LoVo (cell line): Measurements from ENCODE around the gene C9orf152.
"Not testable (repeated sequence)": the region's sequence is repeated elsewhere in the genome, so short reads cannot be mapped to it uniquely, and the experiment has no call there.

ENCODE experiments used
- DNase-seq: peaks from one replicate; pipeline ENCODE4 v3.0.0-alpha.2; 2016; ENCODE audit warnings: low spot score

The C9orf152 gene, protein sequence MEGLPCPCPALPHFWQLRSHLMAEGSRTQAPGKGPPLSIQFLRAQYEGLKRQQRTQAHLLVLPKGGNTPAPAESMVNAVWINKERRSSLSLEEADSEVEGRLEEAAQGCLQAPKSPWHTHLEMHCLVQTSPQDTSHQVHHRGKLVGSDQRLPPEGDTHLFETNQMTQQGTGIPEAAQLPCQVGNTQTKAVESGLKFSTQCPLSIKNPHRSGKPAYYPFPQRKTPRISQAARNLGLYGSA

DNA sequence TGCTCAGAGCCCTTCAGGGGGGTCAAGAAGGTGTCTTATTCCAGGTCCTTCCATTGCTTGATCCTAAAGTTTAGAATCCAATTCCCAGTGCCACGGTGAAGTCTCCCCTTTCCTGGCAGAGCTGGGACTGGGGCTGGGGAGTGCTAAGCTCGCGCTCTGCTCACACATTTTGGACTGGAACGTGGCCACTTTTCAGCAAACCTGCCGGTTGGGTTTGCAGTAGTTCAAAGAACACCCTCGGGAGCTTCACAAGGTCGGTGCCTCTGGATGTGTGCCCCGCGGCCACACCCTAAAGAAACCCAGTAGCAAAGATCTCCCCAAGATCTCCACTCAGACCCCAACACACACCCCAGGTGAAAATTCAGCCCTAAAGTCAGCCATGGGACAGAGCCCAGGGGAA lies at the start of gene C9orf152:
Gene C9orf152, minus strand, starts transcription at position 129 of the 400 bp plus-strand sequence. CDS start 580 bp downstream, outside the sequence.
- peak; percentile 18 for DNase-seq

DNA sequence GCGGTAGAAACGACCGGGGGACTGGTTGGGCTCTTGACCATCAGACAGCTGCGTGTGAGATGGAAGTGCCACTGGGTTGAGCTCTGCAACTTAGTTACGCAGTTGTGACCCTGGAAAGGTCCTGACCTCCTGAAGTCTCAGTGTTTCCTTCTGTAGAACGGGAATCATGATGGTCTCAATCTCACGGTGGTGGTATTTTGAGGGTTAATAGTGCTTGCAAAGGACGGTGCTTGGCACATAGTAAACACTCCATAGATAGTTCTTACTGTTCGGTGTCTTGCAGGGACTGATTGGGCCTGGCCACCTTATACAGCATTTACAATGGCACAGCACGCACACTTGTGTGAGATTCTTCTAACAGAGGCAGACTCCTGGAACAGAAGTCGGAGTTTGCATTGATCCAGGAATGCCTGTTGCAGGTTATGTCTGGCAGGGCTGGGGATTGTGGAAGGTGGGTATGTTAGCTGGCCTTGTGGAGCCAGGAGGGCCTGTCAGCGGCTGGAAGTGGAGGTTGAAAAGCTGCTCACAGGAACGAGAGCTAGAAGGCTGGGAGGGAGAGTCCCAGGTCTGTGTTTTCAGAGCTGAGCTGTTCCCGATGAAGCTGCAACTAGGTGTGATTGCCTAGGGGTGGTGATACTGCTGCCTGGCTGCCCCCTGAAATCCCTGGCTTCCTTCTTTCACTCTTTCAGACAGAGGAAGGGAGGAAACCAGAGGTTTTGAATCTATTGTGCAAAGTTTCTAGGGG lies 49.3 kb upstream of the C9orf152 start:
- no peak for DNase-seq

DNA sequence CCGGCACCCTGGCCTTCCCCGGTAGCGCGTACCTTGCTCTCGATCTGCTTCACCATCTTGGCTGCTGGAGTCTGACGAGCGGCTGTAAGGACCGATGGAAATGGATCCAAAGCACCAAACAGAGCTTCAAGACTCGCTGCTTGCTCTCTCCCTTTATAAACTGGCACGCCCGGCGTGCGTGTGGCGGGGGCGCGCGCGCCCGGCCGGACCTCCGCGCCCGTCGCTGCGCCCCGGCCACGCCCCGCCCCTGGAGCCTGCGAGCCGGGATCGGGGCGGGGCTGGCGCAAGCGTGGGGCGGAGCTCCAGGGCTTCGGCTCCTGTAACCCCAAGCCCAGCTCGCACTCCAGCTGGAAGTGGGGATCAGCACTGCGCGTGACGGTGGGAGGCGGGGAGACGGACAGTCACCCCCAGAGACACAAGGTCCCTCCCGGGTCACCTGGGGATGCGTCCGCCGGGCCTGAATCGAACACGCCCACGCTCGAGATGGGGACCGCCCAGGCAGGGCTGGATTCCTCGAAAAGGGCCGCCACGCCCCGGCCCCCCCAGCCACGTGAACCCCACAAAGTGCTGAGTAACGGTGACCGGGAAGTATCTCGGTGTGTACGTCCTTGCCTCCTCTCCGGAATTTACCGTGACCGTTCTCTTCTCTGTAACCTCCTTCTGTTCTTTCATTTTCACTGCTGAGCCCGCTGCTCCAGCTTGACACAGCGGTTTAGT lies 48.6 kb upstream of the C9orf152 start, which contains the start of gene TXN:
Gene TXN, minus strand, starts transcription at position 128 of the 717 bp plus-strand sequence. Its CDS starts 72 bp downstream, at position 56.
- DNase-seq = peak; percentile 89

DNA sequence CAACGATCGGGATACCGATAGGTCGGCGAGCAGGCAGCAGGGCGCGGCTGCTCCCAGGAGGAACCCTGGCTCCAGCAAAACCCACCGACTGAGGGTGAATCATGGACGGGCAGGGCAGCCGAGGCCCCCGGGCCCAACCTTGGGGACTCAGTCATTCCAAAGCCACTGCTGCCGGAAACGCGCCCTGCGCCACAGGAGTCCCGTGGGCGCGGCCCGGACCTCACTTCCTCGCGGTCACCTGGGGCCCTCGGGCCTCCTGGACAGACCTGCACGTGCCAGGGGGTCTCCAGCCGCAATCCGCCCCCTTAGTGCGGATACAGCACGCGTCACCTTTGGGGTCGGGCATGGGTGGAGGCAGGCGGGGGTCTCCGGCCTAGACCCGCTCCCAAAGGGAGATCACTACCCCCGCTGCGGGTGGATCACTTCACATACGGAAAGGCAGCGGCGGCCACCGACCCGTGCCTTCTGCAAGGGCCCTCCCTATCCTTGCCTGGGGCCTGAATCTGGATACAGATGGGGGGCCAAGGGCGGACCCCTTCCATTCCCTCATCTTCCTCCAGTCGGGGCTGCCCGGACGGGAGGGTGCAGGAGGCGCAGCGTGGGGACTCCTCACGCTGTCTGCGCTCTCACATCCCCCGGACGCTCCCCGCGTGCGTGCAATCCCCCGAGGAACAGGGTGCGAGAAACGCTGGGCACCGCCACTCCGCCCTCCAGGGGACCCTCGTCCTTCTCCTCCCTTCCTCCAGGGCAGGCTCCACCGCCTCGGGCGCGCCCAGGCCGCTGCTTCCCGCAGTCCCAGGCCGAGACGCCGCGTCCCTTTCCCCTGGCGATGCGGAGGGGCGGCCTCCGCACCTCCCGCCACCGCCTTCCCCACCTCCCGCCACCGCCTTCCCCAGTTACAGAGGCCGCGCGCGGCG lies 47.8 kb upstream of the C9orf152 start:
- DNase-seq = peak; percentile 77

DNA sequence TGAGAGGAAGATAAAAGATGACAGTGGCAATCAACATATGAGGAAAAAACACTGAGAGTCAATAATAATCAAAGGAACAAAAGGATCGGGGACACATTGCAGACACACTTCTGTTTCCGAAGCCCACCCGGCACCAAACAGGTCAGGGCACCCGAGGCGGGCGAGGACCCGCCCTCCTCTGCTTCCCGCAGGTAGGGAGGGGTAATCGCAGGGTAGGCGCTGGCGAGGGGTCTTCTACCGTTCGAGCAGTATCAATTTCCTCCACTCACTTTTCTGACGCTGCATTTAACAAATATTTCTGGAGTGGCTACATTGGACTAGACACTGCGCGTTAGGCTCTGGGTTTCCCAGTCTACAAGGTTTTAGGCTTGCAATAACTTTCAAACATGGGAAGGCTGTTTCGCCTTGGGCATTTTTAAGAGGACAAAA lies 47.1 kb upstream of the C9orf152 start:
- no peak for DNase-seq

DNA sequence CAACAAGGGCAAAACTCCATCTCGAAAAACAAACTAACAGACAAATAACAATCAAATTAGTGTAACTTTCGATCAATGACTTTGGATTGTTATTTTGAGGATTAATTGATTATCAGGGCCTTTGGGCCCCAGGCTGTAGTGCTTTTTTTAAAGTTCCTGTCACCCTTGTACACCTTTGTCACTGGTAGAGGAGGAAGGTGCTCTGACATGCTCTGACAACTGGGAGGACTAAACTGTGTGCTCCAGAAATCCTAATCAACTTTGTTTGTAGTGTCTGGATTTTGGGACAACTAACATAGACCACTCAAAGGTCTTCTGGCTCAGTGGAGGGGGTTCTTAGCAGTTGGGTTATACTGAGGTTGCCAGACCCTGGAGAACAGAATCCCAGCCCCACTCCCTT lies 46.5 kb upstream of the C9orf152 start:
- DNase-seq = no peak

DNA sequence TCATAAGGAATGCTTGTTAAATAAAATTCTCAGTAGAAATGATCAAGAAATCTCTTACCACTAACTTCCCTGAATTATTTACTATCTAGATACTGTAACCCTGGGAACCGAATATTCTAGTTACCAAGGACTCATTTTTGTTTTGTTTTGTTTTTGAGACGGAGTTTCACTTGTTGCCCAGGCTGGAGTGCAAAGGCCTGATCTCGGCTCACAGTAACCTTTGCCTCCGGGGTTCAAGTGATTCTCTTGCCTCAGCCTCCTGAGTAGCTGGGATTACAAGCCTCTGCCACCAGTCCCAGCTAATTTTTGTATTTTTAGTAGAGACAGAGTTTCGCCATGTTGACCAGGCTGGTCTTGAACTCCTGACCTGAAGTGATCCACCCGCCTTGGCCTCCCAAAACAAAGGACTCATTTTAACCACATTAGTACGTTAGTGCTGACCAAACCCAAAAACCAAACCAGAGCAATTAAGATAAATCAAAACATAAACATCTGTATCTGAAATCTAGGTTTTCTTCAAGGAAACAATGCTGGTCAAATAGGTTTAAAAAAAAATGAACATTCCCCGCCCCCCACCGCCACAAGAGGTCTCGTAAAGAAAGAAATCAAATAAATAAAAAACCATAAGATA lies 44.7 kb upstream of the C9orf152 start:
- DNase-seq = no peak

DNA sequence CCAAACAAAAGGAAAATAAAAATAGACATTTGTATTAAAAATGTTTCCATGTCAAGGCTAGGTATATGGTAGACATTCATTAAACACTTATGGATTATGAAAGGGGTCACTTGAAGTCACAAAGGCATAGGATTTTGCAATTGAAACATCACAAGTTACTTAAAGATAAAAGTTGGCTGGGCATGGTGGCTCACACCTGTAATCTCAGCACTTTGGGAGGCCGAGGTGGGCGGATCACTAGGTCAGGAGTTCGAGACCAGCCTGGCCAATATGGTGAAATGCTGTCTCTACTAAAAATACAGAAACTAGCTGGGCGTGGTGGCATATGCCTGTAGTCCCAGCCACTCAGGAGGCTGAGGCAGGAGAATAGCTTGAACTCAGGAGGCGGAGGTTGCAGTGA lies 43.8 kb upstream of the C9orf152 start:
- DNase-seq = not testable (repeated sequence)

DNA sequence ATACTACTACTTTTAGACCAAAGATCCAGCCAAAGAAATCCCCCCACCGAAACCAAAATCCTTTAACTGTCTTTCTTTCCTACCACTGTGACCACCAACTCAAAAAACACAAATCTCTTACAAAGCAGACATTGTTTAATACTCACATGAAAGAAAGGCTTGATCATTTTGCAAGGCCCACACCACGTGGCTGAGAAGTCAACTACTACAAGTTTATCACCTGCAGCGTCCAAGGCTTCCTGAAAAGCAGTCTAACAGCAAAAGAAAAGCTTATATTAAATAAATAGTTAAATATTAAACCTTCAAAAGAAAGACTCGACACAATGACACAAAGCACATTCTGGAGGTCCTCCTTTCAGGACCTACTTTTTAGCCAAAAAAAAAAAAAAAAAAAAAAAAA lies 43.3 kb upstream of the C9orf152 start:
- no peak for DNase-seq

DNA sequence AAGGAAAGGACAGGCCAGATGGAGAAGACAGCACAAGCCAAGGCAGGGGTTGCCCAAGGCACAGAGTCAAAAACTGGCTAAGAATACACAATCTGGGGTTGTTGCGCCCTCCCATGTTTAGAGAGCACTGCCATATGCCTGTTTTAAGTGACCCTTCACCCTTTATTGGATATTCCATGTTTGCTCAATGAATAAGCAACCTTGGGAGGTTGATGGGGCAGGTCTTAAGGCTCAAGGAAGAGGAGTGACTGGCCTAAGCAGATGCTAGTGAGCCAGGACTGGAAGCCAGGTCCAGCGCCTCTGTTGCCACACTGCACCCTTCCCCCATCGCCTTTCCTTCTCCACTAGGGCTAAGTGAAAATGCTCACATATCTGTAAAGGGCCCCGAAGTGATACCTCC lies 41.6 kb upstream of the C9orf152 start:
- DNase-seq = no peak

DNA sequence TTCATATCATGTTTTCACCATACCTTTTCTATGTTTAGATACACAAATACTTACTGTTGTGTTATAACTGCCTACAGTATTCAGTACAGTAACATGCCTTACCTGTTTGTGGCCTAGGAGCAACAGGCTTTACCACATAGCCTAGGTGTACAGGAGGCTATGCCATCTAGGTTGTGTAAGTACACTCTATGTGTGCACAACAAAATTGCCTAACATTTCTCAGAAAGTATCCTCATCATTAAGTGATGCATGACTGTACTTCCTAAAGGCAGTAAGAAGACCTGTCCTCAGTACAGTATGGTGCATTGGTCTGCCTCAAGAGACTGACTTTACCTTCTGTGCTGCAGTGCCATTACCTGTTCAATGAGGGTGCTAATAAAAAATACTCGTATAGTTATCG lies 40.4 kb upstream of the C9orf152 start:
- no peak for DNase-seq

DNA sequence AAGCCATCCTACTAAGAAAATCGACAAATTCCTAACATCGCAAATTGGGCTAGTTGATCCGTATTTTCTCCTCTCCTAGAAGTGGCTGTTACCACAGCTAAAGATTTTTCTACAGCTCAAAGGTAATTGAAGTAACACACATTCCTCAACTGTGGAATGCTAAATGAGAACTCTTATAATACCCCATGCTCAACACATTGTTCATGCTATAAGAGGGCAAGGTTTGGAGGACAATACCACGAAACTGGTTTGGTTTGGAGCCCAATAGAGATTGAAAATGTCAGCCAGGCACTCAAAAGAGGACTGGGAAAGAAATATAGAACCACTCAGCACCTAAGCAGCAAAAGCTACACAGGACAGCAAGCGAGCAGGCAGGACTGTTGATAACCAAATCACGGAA lies 38.3 kb upstream of the C9orf152 start:
- DNase-seq = no peak

DNA sequence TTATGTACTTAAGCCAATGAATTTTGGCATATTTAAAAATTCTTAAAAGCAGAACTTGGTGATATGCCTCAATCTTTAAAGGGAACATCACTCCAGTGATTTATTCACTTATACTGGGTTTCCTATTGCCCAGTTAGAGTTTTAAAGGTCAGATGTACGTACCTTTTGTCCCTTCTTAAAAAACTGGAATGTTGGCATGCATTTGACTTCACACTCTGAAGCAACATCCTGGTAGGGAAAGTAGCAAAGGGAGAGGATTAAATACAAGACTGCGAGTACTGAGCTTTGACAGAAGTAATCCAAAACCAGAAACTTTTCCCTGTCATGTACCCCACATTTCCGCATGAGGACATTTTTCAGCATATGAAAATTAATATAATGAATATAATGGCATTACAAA lies 36.7 kb upstream of the C9orf152 start:
- no peak for DNase-seq

DNA sequence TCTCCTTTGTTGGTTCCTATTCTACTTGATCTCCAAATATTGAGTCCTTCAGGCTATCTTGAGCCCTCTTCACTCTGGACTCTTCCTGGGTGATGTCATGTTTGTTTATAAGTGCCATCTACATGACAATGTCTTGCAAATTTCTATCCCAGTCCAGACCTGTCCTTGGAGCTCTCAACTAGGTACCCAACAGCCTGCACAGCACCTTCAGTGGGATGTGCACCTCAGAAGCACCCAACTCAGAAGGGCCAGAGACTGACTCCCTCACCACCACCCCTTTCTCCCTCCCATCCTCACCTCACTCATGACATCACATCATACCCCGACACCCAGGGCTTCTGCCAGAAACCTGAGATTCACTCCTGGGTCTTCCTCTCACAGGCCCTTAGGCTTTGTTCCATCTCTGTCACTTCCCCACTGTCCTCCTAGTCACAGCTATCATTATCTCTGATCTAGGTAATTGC lies 33.9 kb upstream of the C9orf152 start:
- DNase-seq = no peak

DNA sequence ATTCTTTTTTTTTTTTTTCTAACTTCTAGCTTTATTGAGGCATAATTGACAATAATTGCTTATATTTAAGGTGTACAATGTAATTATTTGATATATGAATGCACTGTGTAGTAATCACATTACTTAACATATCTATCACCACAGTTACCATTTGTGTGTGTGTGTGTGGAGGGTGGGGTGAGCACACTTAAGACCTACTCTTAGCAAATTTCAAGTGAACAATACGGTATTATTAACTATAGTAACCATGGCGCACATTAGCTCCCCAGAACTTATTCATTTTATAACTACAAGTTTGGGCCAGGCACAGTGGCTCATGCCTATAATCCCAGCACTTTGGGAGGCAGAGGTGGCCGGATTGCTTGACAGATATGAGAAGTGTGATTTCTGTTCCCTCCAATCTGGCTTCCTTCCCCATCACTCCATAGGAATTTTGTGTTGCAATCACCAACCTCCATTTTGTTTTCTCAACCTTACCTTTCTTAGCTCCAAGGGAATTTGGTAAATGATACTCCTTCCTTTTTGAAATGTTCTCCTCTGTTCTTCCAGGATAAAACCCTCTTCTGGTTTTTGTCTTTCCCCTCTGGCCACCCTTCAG lies 33.4 kb upstream of the C9orf152 start:
- no peak for DNase-seq

DNA sequence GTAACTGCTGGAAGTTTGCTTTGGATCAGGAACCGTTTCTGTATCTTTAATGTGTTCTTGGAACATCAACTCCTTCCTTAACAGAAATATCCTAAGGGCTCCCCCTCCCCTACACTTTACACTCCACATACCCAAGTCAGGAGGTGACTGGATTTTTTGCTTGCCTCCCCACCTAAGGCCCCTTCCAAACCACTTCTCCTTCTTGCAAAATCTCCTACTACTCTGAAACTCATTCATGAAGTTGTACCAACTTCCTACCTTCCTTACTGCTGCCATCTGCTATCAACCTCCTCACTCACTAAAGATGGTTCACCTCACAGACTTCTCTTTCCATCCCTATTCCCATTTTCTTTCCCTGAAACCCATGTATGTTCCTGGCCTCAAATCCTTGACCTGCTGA lies 32.2 kb upstream of the C9orf152 start:
- DNase-seq = no peak

DNA sequence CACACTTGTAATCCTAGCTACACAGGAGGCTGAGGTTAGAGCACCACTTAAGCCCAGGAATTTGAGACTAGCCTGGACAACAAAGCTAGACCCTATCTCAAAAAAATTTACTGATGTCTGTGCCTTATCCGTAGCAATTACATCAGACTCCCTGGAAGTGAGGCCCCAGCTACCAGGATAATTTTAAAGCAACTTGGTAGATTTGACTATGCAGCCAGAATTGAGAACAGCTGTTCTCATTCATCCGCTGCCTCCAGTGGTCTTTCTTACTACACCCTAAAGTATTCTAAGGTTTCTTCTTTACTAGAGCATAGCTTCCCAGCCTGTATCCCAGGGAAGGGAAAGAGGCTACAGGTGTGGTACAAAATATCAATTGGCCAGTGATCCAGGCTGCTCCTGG lies 20.4 kb upstream of the C9orf152 start:
- no peak for DNase-seq

DNA sequence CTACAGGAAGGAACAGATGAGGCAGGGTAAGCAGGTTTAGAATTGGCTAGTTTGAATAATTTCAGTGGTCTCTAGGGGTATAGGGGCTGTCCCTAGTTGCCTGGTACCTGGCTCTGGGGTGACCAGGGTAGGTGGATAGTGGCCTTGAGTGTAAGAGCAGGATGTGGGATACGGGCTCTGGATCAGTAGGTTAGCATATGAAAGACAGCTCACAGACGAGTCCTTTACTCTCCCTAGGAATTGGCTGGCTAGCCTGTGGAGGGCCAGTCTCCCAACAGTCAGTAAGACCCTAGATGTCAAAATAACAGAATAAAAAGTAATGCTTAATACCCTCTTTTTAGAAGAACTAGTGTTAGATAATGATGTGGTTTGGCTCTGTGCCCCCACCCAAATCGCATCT lies 16.6 kb upstream of the C9orf152 start:
- no peak for DNase-seq

DNA sequence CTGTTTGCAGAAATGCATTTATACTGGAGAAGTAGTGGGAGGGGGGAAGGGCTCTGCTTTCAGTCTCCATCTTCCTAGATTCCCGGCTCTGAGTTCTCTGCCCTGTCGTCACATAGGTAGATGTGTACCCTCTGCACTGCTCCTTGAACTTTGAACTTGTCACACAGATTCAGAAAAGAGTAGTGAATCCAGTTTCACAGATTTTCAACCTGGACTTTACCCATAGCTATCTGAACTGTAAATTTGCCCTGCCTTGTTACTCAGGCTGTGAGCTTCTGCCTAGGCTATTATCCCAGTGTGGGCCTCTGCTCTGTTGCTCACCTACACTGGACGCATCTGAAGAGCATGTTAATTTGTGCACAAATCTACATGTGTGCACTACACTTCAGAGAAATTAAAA lies 12.8 kb upstream of the C9orf152 start:
- no peak for DNase-seq

DNA sequence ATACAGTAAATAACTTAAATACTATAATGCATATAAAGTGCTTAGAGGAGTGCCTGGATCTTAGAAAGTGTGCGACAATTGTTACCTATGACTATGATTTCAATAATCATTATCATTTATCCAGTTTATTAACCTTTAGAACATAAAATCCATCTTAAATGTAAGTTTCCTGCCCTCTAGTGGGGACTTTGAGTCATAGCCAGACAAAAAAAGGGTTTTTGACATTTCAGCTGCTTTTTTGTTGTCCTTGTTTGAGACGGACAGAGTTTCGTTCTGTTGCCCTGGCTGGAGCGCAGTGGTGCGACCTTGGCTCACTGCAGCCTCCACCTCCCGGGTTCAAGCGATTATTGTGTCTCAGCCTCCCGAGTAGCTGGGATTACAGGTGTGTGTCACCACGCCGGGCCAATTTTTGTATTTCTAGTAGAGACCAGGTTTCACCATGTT lies 9.7 kb upstream of the C9orf152 start:
- DNase-seq = peak; percentile 56
